SK-N-SH (cell line): Measurements from ENCODE around the gene IGSF9B.
A peak's percentile ranks its signal among the peaks of the same experiment; 100 is the strongest.

Source experiments
- GABPA ChIP-seq: IDR thresholded peaks from 2 replicates; pipeline ENCODE4 v1.4.0; 2012; ENCODE audit warnings: low read depth, mild to moderate bottlenecking
- MEF2A ChIP-seq: IDR thresholded peaks from 2 replicates; pipeline ENCODE4 v1.4.0; 2012; ENCODE audit warnings: low read depth, borderline replicate concordance
- RFX5 ChIP-seq: IDR thresholded peaks from 2 replicates; pipeline ENCODE4 v1.6.1; 2012; ENCODE audit warnings: mild to moderate bottlenecking, improper control_type of control experiment, low read length
- SIN3A ChIP-seq: IDR thresholded peaks from 2 replicates; pipeline ENCODE4 v1.6.1; 2012; ENCODE audit warnings: low read depth, mild to moderate bottlenecking, low read length, moderate library complexity, borderline replicate concordance
- SMC3 ChIP-seq: IDR thresholded peaks from 2 replicates; pipeline ENCODE4 v1.6.1; 2012; ENCODE audit warnings: low read depth, low read length, improper control_type of control experiment
- YY1 ChIP-seq: IDR thresholded peaks from 2 replicates; pipeline ENCODE4 v1.4.0; 2012; ENCODE audit warnings: low read depth, mild to moderate bottlenecking
- TF ChIP-seq, protein P1 (sequence below): fragments of 200-600 bp; sonication (generic); IDR thresholded peaks from 2 replicates; pipeline ENCODE4 v1.6.1; 2017; ENCODE audit warnings: antibody characterized with exemption, mild to moderate bottlenecking, moderate library complexity
- TF ChIP-seq, protein P2 (sequence below): IDR thresholded peaks from 2 replicates; pipeline ENCODE4 v1.4.0; 2012; ENCODE audit warnings: low read depth, borderline replicate concordance
- TF ChIP-seq, protein P3 (sequence below): IDR thresholded peaks from 2 replicates; pipeline ENCODE4 v1.4.0; 2012; ENCODE audit warnings: low read depth
- TF ChIP-seq, protein P4 (sequence below): IDR thresholded peaks from 2 replicates; pipeline ENCODE4 v1.6.1; 2012; ENCODE audit warnings: mild to moderate bottlenecking, low read depth, low read length, moderate library complexity

DNA sequence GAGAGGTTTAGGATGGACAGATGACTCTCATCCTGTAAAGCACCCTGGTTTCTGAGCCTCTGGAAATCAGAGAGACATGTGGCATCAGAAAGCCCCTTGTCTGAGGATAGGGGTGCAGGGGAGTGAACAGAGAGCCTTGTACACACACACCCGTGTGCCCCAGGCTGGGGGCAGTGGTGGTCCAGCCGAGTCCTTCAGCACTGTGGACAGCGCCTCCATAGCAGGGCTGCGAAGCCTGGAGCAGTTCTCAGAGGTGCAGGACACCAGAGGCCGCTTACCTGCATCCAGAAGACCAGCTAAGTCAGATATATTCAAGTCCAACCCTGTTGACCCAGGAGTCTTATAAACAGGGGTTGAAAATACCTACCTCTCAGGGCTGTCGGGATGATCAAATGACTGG, 11.5 kb upstream of the IGSF9B start:
- TF ChIP-seq, protein P1, sequence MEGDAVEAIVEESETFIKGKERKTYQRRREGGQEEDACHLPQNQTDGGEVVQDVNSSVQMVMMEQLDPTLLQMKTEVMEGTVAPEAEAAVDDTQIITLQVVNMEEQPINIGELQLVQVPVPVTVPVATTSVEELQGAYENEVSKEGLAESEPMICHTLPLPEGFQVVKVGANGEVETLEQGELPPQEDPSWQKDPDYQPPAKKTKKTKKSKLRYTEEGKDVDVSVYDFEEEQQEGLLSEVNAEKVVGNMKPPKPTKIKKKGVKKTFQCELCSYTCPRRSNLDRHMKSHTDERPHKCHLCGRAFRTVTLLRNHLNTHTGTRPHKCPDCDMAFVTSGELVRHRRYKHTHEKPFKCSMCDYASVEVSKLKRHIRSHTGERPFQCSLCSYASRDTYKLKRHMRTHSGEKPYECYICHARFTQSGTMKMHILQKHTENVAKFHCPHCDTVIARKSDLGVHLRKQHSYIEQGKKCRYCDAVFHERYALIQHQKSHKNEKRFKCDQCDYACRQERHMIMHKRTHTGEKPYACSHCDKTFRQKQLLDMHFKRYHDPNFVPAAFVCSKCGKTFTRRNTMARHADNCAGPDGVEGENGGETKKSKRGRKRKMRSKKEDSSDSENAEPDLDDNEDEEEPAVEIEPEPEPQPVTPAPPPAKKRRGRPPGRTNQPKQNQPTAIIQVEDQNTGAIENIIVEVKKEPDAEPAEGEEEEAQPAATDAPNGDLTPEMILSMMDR: no peak
- TF ChIP-seq YY1 (no peak), SIN3A (no peak), GABPA (no peak), SMC3 (no peak), RFX5 (no peak), MEF2A (no peak)
- TF ChIP-seq, protein P2, sequence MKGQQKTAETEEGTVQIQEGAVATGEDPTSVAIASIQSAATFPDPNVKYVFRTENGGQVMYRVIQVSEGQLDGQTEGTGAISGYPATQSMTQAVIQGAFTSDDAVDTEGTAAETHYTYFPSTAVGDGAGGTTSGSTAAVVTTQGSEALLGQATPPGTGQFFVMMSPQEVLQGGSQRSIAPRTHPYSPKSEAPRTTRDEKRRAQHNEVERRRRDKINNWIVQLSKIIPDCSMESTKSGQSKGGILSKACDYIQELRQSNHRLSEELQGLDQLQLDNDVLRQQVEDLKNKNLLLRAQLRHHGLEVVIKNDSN: no peak
- TF ChIP-seq, protein P3, sequence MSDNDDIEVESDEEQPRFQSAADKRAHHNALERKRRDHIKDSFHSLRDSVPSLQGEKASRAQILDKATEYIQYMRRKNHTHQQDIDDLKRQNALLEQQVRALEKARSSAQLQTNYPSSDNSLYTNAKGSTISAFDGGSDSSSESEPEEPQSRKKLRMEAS: no peak
- TF ChIP-seq, protein P4, sequence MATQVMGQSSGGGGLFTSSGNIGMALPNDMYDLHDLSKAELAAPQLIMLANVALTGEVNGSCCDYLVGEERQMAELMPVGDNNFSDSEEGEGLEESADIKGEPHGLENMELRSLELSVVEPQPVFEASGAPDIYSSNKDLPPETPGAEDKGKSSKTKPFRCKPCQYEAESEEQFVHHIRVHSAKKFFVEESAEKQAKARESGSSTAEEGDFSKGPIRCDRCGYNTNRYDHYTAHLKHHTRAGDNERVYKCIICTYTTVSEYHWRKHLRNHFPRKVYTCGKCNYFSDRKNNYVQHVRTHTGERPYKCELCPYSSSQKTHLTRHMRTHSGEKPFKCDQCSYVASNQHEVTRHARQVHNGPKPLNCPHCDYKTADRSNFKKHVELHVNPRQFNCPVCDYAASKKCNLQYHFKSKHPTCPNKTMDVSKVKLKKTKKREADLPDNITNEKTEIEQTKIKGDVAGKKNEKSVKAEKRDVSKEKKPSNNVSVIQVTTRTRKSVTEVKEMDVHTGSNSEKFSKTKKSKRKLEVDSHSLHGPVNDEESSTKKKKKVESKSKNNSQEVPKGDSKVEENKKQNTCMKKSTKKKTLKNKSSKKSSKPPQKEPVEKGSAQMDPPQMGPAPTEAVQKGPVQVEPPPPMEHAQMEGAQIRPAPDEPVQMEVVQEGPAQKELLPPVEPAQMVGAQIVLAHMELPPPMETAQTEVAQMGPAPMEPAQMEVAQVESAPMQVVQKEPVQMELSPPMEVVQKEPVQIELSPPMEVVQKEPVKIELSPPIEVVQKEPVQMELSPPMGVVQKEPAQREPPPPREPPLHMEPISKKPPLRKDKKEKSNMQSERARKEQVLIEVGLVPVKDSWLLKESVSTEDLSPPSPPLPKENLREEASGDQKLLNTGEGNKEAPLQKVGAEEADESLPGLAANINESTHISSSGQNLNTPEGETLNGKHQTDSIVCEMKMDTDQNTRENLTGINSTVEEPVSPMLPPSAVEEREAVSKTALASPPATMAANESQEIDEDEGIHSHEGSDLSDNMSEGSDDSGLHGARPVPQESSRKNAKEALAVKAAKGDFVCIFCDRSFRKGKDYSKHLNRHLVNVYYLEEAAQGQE: peak; percentile 89
